K562 (cell line): Measurements from ENCODE around the gene NFATC2. TPM values are rescaled to one million over a fixed set of nuclear protein-coding genes. Genes with fewer than 3 reads are reported as not detected.

Experiments used
- ADNP ChIP-seq: fragments of 200-800 bp; sonication (Bioruptor generic); IDR thresholded peaks from 2 replicates; pipeline ENCODE4 v1.6.1; 2016; ENCODE audit warnings: missing genetic modification characterization, missing compliant biosample characterization
- CREB1 ChIP-seq, 2 experiments: sonication (generic) in 1 of 2; formaldehyde crosslinking in 1 of 2; IDR thresholded peaks; 2 replicates each; pipeline versions ENCODE4 v1.6.1 to v1.8.0; 2012 to 2022; ENCODE audit warnings: inconsistent platforms in 1 of 2, mild to moderate bottlenecking in 1 of 2, missing genetic modification reagents in 1 of 2, moderate library complexity in 1 of 2
- MAX ChIP-seq: sonication (generic); formaldehyde crosslinking; IDR thresholded peaks from 2 replicates; pipeline ENCODE4 v1.9.0; 2022; ENCODE audit warnings: mild to moderate bottlenecking, missing genetic modification reagents
- MED1 ChIP-seq: sonication (generic); formaldehyde crosslinking; IDR thresholded peaks from 2 replicates; pipeline ENCODE4 v1.8.1; 2023; ENCODE audit warnings: missing genetic modification reagents, borderline replicate concordance
- RAD21 ChIP-seq, 2 experiments: fragments of 250-450 bp in 1 of 2; fragments of 450-650 bp in 1 of 2; sonication (Bioruptor Pico) in 1 of 2; formaldehyde crosslinking in 1 of 2; IDR thresholded peaks in 1 of 2; conservative IDR thresholded peaks in 1 of 2; 2 replicates each; pipeline versions ENCODE4 v1.4.0 to v1.8.0; 2020 to 2022; ENCODE audit warnings: mild to moderate bottlenecking in 2 of 2, moderate library complexity in 1 of 2
- TEAD1 ChIP-seq, 2 experiments: fragments of 450-650 bp in 1 of 2; sonication (generic) in 1 of 2; formaldehyde crosslinking; IDR thresholded peaks; 2 replicates each; pipeline versions ENCODE4 v1.4.0 to v1.8.0; 2020 to 2022; ENCODE audit warnings: mild to moderate bottlenecking in 2 of 2, missing genetic modification reagents in 1 of 2
- USF2 ChIP-seq: sonication (generic); formaldehyde crosslinking; IDR thresholded peaks from 2 replicates; pipeline ENCODE4 v1.5.0; 2020; ENCODE audit warnings: missing genetic modification reagents
- ZBED1 ChIP-seq: IDR thresholded peaks from 2 replicates; pipeline ENCODE4 v1.6.1; 2014
- ZNF41 ChIP-seq: fragments of 250-450 bp; sonication (Bioruptor Pico); conservative IDR thresholded peaks from 2 replicates; pipeline ENCODE4 v1.4.0; 2020; ENCODE audit warnings: mild to moderate bottlenecking
- ZNF518B ChIP-seq: fragments of 250-450 bp; sonication (Bioruptor Pico); IDR thresholded peaks from 2 replicates; pipeline ENCODE4 v1.5.0; 2021; ENCODE audit warnings: mild to moderate bottlenecking, moderate library complexity
- polyA plus RNA-seq, 8 experiments: library from polyadenylated mRNA; depleted of rRNA in 4 of 8; stranded (reverse) in 5 of 8; unstranded in 3 of 8; fragments of >200 nt; fragmentation: Nextera tagmentation in 2 of 8; fragmentation: Illumina TruSeq in 1 of 8; extraction: Ambion mirVana in 2 of 8; extraction: Trizol in 1 of 8; gene quantifications; 2 replicates each; pipeline versions ENCODE4 v1.2.1 to v1.2.3, GENCODE V29; 2011 to 2014; ENCODE audit warnings: inconsistent platforms in 1 of 8, missing spikeins in 1 of 8
- total RNA-seq, 7 experiments: library from RNA; depleted of rRNA in 6 of 7; stranded (reverse); fragments of >200 nt in 6 of 7; fragmentation: Illumina TruSeq in 2 of 7; extraction: Trizol in 2 of 7; gene quantifications; 2 replicates each; pipeline versions ENCODE4 v1.2.1 to v1.2.3, GENCODE V29; 2011 to 2021; ENCODE audit warnings: low replicate concordance in 1 of 7
- TF ChIP-seq, protein P1 (sequence below): fragments of 200-400 bp; formaldehyde crosslinking; IDR thresholded peaks from 2 replicates; pipeline ENCODE4 v1.6.1; 2017; ENCODE audit warnings: mild to moderate bottlenecking, low read depth, low read length, moderate library complexity
- TF ChIP-seq, protein P2 (sequence below): fragments of 450-650 bp; formaldehyde crosslinking; IDR thresholded peaks from 2 replicates; pipeline ENCODE4 v1.4.0; 2022; ENCODE audit warnings: missing genetic modification characterization
- TF ChIP-seq, protein P3 (sequence below): fragments of 150-350 bp; IDR thresholded peaks from 2 replicates; pipeline ENCODE4 v1.6.1; 2014; ENCODE audit warnings: low read depth, mild to moderate bottlenecking, low read length, borderline replicate concordance

Gene NFATC2
- total and polyA plus RNA-seq, 9 of the 15 experiments (the other 6 are each of a cell fraction or from before 2014, with no cell fraction given) = 1.9 to 11.2 (median 3.0) TPM

DNA sequence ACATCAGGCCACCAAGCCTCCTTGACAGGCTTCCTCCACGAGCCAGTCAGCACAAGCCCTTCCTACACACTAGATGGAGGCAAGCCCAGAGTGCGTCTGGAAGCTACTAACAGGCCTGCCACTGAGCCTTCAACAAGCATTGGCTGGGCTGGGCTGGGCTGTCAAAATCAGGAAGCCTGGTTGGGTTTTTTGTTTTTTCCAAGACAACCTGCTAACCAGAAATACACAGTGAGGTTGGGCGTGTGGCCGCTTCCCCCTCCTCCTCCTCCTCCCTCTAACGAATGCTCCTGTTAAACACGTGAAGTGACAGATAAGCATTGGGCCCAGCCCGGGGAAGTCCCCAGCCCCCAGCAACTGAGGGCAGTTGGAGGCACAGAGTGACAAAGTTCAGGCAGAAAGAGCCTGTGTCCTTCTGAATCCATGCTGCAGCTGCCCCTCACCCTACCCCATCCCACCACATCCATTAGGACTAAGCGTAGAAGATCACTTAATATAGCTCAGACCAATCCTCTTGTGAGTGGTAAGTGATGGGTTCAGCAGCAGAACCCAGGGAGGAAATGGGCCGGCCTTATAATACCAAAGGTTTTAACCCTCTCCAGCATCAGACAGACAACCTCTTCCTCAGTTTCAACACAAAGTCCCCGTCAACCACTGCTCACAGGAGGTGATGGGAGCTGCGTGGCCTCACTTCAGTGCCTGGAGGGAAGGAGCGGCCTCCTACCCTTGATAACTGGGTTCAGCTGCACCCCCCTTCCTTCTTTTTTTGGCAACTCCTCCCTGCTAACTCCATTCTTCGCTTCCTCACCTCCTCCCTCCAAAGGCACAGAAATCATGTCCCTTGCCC, 1.1 kb downstream of the NFATC2 start (continued):
- TF ChIP-seq ZNF518B (CRISPR knock-in tag) = no peak
- TF ChIP-seq, protein P1, sequence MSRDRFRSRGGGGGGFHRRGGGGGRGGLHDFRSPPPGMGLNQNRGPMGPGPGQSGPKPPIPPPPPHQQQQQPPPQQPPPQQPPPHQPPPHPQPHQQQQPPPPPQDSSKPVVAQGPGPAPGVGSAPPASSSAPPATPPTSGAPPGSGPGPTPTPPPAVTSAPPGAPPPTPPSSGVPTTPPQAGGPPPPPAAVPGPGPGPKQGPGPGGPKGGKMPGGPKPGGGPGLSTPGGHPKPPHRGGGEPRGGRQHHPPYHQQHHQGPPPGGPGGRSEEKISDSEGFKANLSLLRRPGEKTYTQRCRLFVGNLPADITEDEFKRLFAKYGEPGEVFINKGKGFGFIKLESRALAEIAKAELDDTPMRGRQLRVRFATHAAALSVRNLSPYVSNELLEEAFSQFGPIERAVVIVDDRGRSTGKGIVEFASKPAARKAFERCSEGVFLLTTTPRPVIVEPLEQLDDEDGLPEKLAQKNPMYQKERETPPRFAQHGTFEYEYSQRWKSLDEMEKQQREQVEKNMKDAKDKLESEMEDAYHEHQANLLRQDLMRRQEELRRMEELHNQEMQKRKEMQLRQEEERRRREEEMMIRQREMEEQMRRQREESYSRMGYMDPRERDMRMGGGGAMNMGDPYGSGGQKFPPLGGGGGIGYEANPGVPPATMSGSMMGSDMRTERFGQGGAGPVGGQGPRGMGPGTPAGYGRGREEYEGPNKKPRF = no peak
- no peak for TF ChIP-seq CREB1 (IDR thresholded peaks at IDR 0.05)
- TF ChIP-seq CREB1 (CRISPR knock-in tag; IDR thresholded peaks at IDR 0.05) = no peak
- TF ChIP-seq RAD21 (CRISPR knock-in tag; conservative IDR thresholded peaks at IDR 0.05 in 1 of 2, IDR thresholded peaks at IDR 0.05 in 1 of 2) = 0 out of 4 replicates have a peak, but pooled peaks of 1 of the 2 experiments have one; percentile 13
- TF ChIP-seq USF2 = peak; percentile 55; the same call in 1 of the 2 replicates
- TF ChIP-seq ADNP (tag) = no peak
- TF ChIP-seq ZNF41 (CRISPR knock-in tag) = no peak
- peak; percentile 71 for TF ChIP-seq MAX (CRISPR knock-in tag)
- no peak for TF ChIP-seq TEAD1 (CRISPR knock-in tag; IDR thresholded peaks at IDR 0.05)
- no peak for TF ChIP-seq ZBED1
- TF ChIP-seq, protein P2, sequence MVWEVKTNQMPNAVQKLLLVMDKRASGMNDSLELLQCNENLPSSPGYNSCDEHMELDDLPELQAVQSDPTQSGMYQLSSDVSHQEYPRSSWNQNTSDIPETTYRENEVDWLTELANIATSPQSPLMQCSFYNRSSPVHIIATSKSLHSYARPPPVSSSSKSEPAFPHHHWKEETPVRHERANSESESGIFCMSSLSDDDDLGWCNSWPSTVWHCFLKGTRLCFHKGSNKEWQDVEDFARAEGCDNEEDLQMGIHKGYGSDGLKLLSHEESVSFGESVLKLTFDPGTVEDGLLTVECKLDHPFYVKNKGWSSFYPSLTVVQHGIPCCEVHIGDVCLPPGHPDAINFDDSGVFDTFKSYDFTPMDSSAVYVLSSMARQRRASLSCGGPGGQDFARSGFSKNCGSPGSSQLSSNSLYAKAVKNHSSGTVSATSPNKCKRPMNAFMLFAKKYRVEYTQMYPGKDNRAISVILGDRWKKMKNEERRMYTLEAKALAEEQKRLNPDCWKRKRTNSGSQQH = peak; percentile 31; the same call in 1 of the 2 replicates
- TF ChIP-seq, protein P3, sequence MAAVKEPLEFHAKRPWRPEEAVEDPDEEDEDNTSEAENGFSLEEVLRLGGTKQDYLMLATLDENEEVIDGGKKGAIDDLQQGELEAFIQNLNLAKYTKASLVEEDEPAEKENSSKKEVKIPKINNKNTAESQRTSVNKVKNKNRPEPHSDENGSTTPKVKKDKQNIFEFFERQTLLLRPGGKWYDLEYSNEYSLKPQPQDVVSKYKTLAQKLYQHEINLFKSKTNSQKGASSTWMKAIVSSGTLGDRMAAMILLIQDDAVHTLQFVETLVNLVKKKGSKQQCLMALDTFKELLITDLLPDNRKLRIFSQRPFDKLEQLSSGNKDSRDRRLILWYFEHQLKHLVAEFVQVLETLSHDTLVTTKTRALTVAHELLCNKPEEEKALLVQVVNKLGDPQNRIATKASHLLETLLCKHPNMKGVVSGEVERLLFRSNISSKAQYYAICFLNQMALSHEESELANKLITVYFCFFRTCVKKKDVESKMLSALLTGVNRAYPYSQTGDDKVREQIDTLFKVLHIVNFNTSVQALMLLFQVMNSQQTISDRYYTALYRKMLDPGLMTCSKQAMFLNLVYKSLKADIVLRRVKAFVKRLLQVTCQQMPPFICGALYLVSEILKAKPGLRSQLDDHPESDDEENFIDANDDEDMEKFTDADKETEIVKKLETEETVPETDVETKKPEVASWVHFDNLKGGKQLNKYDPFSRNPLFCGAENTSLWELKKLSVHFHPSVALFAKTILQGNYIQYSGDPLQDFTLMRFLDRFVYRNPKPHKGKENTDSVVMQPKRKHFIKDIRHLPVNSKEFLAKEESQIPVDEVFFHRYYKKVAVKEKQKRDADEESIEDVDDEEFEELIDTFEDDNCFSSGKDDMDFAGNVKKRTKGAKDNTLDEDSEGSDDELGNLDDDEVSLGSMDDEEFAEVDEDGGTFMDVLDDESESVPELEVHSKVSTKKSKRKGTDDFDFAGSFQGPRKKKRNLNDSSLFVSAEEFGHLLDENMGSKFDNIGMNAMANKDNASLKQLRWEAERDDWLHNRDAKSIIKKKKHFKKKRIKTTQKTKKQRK = no peak
- TF ChIP-seq MED1 (CRISPR knock-in tag) = no peak
